Keratinocyte (primary cell): Measurements from ENCODE around the gene GDNF.

Source experiments
- EZH2 ChIP-seq: IDR thresholded peaks from one replicate; pipeline ENCODE4 v1.6.1; 2012; ENCODE audit warnings: inconsistent platforms, mild to moderate bottlenecking, low read length, moderate library complexity
- TF ChIP-seq, protein P1 (sequence below), 3 experiments: IDR thresholded peaks in 1 of 3; conservative IDR thresholded peaks in 1 of 3; optimal IDR thresholded peaks in 1 of 3; 2 replicates in 2 of 3; 3 replicates in 1 of 3; pipeline versions ENCODE3 to v1.5.1; 2011; ENCODE audit warnings: low read length in 3 of 3, mild to moderate bottlenecking in 3 of 3, moderate library complexity in 2 of 3, control low read depth in 1 of 3, inconsistent platforms in 1 of 3; ENCODE audit not compliant: insufficient read depth in 2 of 3; ENCODE audit errors: extremely low read depth in 1 of 3

DNA sequence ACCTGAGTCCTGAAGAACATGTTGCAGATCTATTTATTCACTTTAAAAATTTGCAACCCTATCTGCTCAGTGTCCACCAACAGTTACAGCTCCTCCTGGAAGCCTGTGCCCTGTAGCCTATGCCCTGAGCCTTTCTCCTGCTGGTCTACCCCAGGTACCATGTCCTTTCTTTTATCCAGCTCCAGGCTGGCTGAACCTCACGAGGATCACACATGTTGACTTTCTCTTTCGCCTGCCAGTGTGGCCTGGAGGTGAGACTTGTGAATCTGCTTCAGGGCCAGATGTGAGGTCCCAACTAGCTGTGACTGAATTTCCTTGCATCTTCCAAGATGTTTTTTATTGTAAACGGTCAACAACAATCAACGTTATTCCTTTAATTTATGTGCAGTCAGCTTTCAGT lies 70.7 kb downstream of the GDNF start:
- TF ChIP-seq, protein P1, sequence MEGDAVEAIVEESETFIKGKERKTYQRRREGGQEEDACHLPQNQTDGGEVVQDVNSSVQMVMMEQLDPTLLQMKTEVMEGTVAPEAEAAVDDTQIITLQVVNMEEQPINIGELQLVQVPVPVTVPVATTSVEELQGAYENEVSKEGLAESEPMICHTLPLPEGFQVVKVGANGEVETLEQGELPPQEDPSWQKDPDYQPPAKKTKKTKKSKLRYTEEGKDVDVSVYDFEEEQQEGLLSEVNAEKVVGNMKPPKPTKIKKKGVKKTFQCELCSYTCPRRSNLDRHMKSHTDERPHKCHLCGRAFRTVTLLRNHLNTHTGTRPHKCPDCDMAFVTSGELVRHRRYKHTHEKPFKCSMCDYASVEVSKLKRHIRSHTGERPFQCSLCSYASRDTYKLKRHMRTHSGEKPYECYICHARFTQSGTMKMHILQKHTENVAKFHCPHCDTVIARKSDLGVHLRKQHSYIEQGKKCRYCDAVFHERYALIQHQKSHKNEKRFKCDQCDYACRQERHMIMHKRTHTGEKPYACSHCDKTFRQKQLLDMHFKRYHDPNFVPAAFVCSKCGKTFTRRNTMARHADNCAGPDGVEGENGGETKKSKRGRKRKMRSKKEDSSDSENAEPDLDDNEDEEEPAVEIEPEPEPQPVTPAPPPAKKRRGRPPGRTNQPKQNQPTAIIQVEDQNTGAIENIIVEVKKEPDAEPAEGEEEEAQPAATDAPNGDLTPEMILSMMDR (optimal IDR thresholded peaks at IDR 0.05 in 1 of 3, IDR thresholded peaks at IDR 0.05 in 1 of 3, conservative IDR thresholded peaks at IDR 0.05 in 1 of 3; ENCODE audit: extremely low read depth in 1 of 3, insufficient read depth in 2 of 3, low read length in 3 of 3): no peak
- no peak for TF ChIP-seq EZH2
